NCI-H446 (cell line): Measurements from ENCODE around the gene TMEM44.
"Not testable (repeated sequence)": the region's sequence is repeated elsewhere in the genome, so short reads cannot be mapped to it uniquely, and the experiment has no call there.

Experiments used
- DNase-seq, 2 experiments: peaks; one replicate each; lab custom pipeline; 2025; lab: John Stamatoyannopoulos, UW

Gene TMEM44

DNA sequence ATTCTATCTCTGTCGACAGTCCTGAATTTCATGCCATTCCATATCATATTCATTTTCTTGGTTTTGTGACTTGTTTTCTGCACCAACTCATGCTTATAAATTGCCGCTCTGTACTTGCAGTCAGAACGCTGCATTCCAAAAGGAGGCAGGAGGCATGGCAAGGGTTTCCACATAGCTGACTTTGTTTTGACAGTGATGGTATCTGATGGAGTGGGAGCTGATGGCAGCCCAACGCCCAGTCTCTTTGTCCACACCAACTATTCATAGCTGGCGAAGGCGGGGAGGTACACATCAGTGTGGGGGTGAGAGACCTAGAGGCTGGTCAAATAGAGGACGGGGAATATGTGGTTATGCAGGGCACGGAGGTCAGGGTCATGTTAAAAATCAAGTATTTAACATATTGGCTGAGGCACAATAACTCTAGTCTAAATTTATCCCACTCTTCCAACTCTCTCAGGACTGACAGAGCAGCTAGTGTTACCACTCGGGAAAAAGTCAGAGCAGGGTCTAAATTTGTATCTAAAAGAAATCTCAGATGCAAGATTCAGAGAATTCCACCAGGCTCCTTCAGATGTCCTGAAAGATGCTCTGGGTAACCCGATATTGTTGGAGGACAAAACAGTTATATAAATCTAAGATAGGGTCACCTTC lies 78.6 kb downstream of the TMEM44 start:
- DNase-seq = no peak

- no peak for DNase-seq
Measured at GRCh38 chr3:194552327-194552949, 80.8 kb downstream of the TMEM44 start.

- no peak for DNase-seq
Measured at GRCh38 chr3:194549853-194550252, 83.4 kb downstream of the TMEM44 start.

DNA sequence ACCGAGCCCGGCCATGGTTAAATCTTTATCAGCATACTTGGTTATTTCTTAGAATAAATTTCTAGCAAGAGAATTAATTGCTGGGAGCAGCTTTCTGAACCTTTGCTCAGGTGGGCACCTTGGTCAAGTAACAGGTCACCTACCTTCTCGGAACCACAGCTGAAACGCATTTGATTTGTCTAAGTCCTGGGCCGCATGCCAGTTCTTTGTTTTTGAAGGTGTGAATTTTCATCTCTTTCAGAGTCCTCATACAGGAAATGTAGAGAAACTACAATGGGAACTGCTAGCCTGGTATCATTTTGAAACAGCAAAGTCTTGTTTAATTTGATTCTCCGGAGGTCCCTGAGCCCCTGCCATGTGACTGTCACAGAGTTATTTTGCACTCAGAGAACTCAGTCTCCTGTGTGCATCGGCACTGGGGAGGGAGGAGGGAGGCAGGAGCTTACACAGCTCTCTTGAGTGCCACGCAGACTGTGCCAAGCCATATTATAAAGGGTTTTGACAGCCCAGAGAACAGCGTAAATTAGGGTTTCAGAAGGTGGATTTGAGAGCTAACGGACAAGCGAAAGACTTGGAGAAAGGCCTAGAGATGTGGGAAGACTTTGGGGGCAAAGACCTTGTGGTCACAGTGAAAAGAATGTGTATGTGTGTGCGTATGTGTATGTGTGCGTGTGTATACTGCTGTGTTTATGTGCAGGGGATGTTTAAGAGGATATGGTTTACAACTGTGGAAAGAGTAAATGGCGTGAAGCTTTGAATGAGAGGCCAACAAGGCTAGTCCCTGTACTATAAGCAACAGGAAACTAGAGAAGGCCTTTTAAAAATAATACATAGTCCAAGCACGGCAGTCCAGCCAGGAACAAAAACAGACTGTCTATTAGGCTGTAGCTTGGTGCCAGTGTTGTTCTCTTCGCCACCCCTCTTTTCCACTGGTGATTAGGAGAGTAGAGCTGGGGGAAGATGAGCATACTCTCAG lies 84.6 kb downstream of the TMEM44 start:
- no peak for DNase-seq

- no peak for DNase-seq
Measured at GRCh38 chr3:194547042-194547441, 86.2 kb downstream of the TMEM44 start.

- not testable (repeated sequence) for DNase-seq
Measured at GRCh38 chr3:194545538-194545937, 87.7 kb downstream of the TMEM44 start.

DNA sequence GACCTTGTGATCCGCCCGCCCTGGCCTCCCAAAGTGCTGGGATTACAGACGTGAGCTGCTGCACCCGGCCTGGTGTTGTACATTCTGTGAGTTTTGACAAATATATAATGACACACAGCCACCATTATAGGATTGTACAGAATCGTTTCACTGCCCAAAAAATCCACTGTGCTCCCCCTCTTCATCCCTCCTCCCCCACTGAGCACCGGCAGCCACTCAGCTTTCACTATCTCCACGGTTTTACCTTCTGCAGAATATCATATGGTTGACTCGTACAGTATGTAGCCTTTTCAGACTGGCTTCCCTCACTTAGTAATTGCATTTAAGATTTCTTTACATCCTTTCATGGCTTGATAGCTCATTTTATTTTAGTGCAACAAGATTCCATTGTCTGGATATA lies 89.7 kb downstream of the TMEM44 start:
- no peak for DNase-seq

DNA sequence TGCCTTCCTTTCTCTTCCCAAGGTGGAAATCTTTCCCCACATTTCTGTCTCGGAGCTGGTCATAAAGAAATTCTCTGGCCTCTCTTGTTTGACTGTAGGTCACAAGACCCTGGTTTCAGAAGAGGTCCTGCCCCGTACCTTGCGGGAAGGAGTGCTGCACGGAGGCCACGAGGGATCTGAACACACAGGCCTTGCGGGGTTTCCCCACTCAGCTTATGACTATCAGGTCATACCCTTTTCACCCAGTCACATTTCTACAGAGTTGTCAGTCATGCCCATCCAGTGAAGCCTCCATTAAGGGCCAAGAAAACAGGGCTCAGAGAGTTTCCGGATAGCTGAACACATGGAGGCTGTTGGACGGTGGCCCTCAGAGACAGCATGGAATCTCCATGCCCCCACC lies 91.7 kb downstream of the TMEM44 start:
- DNase-seq = no peak

DNA sequence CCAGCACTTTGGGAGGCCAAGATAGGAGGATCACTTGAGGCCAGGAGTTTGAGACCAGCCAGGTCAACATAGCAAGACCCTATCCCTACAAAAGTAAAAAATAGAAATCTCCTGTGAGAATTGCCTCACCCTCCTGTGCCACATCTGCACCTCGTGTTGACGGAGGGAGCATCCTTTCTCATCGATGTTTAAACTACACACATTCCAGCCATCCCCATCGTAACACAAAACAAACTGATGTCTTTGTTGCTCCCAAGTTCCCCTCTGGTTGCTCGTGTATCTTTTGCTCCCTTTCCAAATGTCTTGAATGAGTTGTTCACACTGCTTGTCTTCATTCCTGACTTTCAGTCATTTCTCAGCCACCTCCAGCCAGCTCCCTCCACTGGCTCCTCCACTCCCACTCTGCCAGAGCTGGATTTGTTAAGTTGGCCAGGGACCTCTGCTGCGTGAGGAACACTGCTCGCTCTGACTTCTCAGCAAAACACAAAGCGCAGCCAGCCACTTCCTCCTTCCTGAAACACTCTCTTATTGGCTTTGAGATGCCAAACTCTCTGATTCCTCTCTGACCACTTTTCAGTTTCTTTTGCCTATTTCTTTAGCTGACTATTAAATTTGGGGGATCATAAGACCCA lies 92.8 kb downstream of the TMEM44 start:
- DNase-seq = no peak

GRCh38 chr3:194539498-194539897 lies 93.7 kb downstream of the TMEM44 start:
- no peak for DNase-seq

DNA sequence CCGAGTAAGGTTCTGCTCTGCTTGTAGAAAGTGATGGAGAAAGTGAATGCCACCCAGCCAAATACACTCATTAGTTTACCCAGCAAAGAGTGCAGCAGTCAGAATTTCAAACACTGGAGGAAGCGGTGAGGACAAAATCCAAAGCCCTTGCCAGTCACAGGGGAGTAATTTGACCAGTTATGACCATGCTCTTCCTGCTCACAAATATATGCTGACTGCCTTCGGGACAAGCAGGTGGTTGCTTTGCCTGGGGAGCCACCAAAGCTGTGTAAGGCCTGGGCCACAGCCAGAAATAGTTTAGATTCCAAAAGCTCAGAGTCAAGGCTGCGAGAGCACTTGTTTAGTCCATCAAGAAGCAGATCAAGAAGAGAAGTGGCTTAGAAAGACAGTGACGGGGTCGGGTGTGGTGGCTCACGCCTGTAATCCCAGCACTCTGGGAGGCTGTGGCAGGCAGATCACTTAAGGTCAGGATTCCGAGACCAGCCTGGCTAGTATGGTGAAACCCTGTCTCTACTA lies 95.4 kb downstream of the TMEM44 start:
- peak in 1 of 2 experiments; percentile 56 for DNase-seq
